Tibial artery (tissue), 4 donors: ENCODE results near the gene MAP3K20.

ENCODE experiments used
- DNase-seq, 2 donors: peaks; one replicate each; pipeline ENCODE4 v3.0.0-alpha.2; 2019
- H3K27ac ChIP-seq, 2 donors: fragments of 200-600 bp; sonication (generic) in 1 of 2; 1 replicate in 1 of 2; 2 replicates in 1 of 2; pipeline ENCODE4 v1.5.1; 2018 to 2019; ENCODE audit warnings: mild to moderate bottlenecking in 1 of 2
- H3K27me3 ChIP-seq, 2 donors: fragments of 200-600 bp; sonication (generic) in 1 of 2; one replicate each; pipeline versions ENCODE4 v1.5.1 to v1.6.0; 2016 to 2019
- H3K36me3 ChIP-seq, 3 donors: fragments of 200-600 bp; sonication (generic) in 2 of 3; one replicate each; pipeline ENCODE4 v1.5.1; 2016 to 2019; ENCODE audit warnings: mild to moderate bottlenecking in 2 of 3
- H3K4me1 ChIP-seq, 4 donors: fragments of 200-600 bp; sonication (generic) in 2 of 4; 1 replicate in 3 of 4; 2 replicates in 1 of 4; pipeline ENCODE4 v1.5.1; 2016 to 2019
- H3K4me3 ChIP-seq, 2 donors: fragments of 200-600 bp; sonication (generic) in 1 of 2; 1 replicate in 1 of 2; 2 replicates in 1 of 2; pipeline ENCODE4 v1.5.1; 2018 to 2019; ENCODE audit warnings: mild to moderate bottlenecking in 2 of 2
- H3K9me3 ChIP-seq, 3 donors: fragments of 200-600 bp; sonication (generic) in 1 of 3; one replicate each; pipeline ENCODE4 v1.5.1; 2016 to 2019
- CTCF ChIP-seq, 2 experiments: fragments of 200-600 bp in 1 of 2; fragments of 450-650 bp in 1 of 2; IDR thresholded peaks; one replicate each; pipeline ENCODE4 v1.5.1; 2017 to 2019; ENCODE audit warnings: antibody characterized with exemption in 2 of 2, mild to moderate bottlenecking in 1 of 2, moderate library complexity in 1 of 2
- intact Hi-C: fragments of 100-400 bp; cut with DNase I; formaldehyde crosslinking; loops from one replicate; pipeline ENCODE4 v1.15.0; 2023; ENCODE audit warnings: low total_unique reads

Gene MAP3K20

GRCh38 chr2:173040729-173041128 lies 34.9 kb upstream of the MAP3K20 start:
- DNase-seq = no peak

GRCh38 chr2:173043476-173043875 lies 32.2 kb upstream of the MAP3K20 start:
- no peak for TF ChIP-seq CTCF (IDR thresholded peaks at IDR 0.05)
- Histone ChIP-seq H3K27me3 (no peaks in the 10 kb centered on the region), H3K36me3 (no peaks in the 10 kb centered on the region), H3K9me3 (no peaks in the 10 kb centered on the region), H3K4me3 (no peak overlapping the region), H3K4me1 (peaks cover 0 to 7% (median 3%) of the 10 kb centered on the region in 4 donors), H3K27ac (no peak overlapping the region)
- DNase-seq = peak in 1 of 2 donors; percentile 48
- intact Hi-C loops = no loop called here

More at GRCh38 chr2:173040729-173041128, 34.9 kb upstream of the MAP3K20 start:
- TF ChIP-seq CTCF (IDR thresholded peaks at IDR 0.05) = no peak
- Histone ChIP-seq H3K9me3 (no peaks in the 10 kb centered on the region), H3K36me3 (no peaks in the 10 kb centered on the region), H3K27ac (no peak overlapping the region), H3K4me3 (no peak overlapping the region), H3K4me1 (no peaks in the 10 kb centered on the region), H3K27me3 (no peaks in the 10 kb centered on the region)
- intact Hi-C loops = no loop called here

GRCh38 chr2:173043897-173044519 lies 31.6 kb upstream of the MAP3K20 start:
- Histone ChIP-seq H3K4me3 (no peak overlapping the region), H3K27ac (no peak overlapping the region), H3K9me3 (no peaks in the 10 kb centered on the region), H3K36me3 (no peaks in the 10 kb centered on the region), H3K4me1 (peaks cover 0 to 11% (median 4%) of the 10 kb centered on the region in 4 donors), H3K27me3 (no peaks in the 10 kb centered on the region)
- intact Hi-C loops = no loop called here
- no peak for TF ChIP-seq CTCF (IDR thresholded peaks at IDR 0.05)
- DNase-seq = no peak

GRCh38 chr2:173044686-173045085 lies 31.0 kb upstream of the MAP3K20 start:
- DNase-seq = no peak
- Histone ChIP-seq H3K4me1 (peaks cover 0 to 17% (median 11%) of the 10 kb centered on the region in 4 donors), H3K27me3 (no peaks in the 10 kb centered on the region), H3K4me3 (no peak overlapping the region), H3K27ac (no peak overlapping the region), H3K36me3 (no peaks in the 10 kb centered on the region), H3K9me3 (no peaks in the 10 kb centered on the region)
- no peak for TF ChIP-seq CTCF (IDR thresholded peaks at IDR 0.05)
- intact Hi-C loops = no loop called here

DNA sequence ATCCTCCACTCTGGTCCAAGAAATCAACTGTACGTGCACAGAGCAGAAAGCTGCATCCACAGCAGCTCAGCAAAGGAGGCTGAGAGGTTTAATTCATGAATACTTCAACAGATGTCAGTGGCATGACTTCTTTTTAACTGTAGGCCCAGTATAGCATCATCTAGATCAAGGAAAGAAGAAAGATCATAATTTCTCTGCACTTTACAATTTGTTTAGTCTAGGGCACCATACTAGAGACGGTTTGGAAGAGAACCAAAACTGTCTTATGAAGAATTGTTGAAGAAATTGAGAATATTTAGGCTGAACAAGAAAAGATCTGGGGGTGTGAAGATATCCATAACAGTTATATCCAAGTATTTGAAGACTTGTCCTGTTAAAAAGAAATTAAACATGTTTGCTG lies 30.5 kb upstream of the MAP3K20 start:
- H3K4me3 ChIP-seq = no peak overlapping the region
- H3K9me3 ChIP-seq = no peaks in the 10 kb centered on the region
- no peaks in the 10 kb centered on the region for H3K36me3 ChIP-seq
- TF ChIP-seq CTCF (IDR thresholded peaks at IDR 0.05) = no peak
- intact Hi-C loops = no loop called here
- DNase-seq = no peak
- no peaks in the 10 kb centered on the region for H3K27me3 ChIP-seq
- no peak overlapping the region for H3K27ac ChIP-seq
- H3K4me1 ChIP-seq = peaks cover 0 to 22% (median 13%) of the 10 kb centered on the region in 4 donors

DNA sequence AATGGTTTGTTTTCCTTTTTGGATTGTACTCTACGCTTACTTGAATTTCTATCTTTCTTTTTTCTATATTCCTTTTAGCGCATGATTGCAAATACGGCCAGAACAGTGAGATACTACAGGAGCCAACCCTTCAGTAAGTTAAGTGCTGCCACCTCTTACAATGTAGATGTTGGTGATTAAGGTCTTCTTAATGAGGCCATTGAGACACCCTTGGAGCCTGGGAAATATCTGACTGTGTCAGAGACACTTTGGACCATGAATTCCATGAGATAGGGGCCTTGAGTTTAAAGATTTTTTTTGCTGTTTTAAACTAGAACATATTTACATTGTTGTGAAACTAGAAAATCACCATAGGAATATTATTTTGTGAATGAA lies 27.1 kb upstream of the MAP3K20 start:
- H3K9me3 ChIP-seq = no peaks in the 10 kb centered on the region
- no peak for DNase-seq
- H3K27me3 ChIP-seq = no peaks in the 10 kb centered on the region
- peaks cover 0 to 25% (median 13%) of the 10 kb centered on the region in 4 donors for H3K4me1 ChIP-seq
- no peak overlapping the region for H3K4me3 ChIP-seq
- intact Hi-C loops = no loop called here
- TF ChIP-seq CTCF (IDR thresholded peaks at IDR 0.05) = no peak
- no peaks in the 10 kb centered on the region for H3K36me3 ChIP-seq
- H3K27ac ChIP-seq = peak overlapping the region; percentile 71 to 76
